Upper lobe of left lung (tissue), 4 donors: ENCODE measurements around the gene ZNF14.

ENCODE experiments used
- EP300 ChIP-seq, 4 donors: sonication (generic); formaldehyde crosslinking; IDR thresholded peaks; one replicate each; pipeline ENCODE4 v1.5.1; 2017; ENCODE audit warnings: antibody characterized with exemption in 4 of 4, control low read depth in 2 of 4
- POLR2A ChIP-seq, 4 donors: fragments of 450-650 bp; IDR thresholded peaks; one replicate each; pipeline ENCODE4 v1.5.1; 2016 to 2017; ENCODE audit warnings: antibody characterized with exemption in 4 of 4, mild to moderate bottlenecking in 2 of 4
- POLR2AphosphoS5 ChIP-seq, 2 donors: sonication (generic); formaldehyde crosslinking; IDR thresholded peaks; one replicate each; pipeline ENCODE4 v1.5.1; 2017; ENCODE audit warnings: antibody characterized with exemption in 2 of 2
- TF ChIP-seq, protein P1 (sequence below), 6 experiments: fragments of 450-650 bp in 4 of 6; fragments of 200-600 bp in 2 of 6; sonication (generic) in 2 of 6; IDR thresholded peaks; one replicate each; pipeline ENCODE4 v1.5.1; 2016 to 2019; ENCODE audit warnings: antibody characterized with exemption in 6 of 6

DNA sequence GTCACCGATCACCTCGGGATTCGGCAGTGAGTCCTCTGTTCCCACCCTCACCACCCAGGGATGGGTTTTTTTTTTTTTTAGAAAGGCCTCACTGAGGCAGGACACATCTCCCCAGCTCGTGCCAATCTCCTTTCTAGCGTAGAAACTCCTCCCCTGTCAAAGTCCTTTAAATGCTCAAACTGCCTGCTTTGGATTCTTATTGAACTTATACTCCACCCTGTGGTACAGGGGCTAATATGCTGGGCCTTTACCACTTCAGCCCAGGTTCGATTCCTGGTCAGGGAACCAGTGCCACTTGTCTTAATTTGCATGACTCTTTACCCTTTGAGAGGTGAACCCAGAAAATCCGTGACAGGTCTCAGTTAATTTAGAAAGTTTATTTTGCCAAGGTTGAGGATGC, 8.3 kb upstream of the ZNF14 start:
- TF ChIP-seq, protein P1, sequence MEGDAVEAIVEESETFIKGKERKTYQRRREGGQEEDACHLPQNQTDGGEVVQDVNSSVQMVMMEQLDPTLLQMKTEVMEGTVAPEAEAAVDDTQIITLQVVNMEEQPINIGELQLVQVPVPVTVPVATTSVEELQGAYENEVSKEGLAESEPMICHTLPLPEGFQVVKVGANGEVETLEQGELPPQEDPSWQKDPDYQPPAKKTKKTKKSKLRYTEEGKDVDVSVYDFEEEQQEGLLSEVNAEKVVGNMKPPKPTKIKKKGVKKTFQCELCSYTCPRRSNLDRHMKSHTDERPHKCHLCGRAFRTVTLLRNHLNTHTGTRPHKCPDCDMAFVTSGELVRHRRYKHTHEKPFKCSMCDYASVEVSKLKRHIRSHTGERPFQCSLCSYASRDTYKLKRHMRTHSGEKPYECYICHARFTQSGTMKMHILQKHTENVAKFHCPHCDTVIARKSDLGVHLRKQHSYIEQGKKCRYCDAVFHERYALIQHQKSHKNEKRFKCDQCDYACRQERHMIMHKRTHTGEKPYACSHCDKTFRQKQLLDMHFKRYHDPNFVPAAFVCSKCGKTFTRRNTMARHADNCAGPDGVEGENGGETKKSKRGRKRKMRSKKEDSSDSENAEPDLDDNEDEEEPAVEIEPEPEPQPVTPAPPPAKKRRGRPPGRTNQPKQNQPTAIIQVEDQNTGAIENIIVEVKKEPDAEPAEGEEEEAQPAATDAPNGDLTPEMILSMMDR (IDR thresholded peaks at IDR 0.05) = no peak
- no peak for TF ChIP-seq POLR2AphosphoS5 (IDR thresholded peaks at IDR 0.05)
- TF ChIP-seq POLR2A (IDR thresholded peaks at IDR 0.05) = no peak
- TF ChIP-seq EP300 (IDR thresholded peaks at IDR 0.05) = no peak
